Body of pancreas (tissue), 4 donors: ENCODE results near the gene CLSTN2.

Source experiments
- POLR2A ChIP-seq, 3 donors: fragments of 450-650 bp; IDR thresholded peaks; one replicate each; pipeline ENCODE4 v1.6.1; 2016; ENCODE audit warnings: antibody characterized with exemption in 3 of 3, mild to moderate bottlenecking in 2 of 3
- TF ChIP-seq, protein P1 (sequence below), 7 experiments: fragments of 450-650 bp in 4 of 7; fragments of 200-600 bp in 3 of 7; sonication (generic) in 3 of 7; IDR thresholded peaks; one replicate each; pipeline ENCODE4 v1.5.1; 2016 to 2019; ENCODE audit warnings: antibody characterized with exemption in 7 of 7

DNA sequence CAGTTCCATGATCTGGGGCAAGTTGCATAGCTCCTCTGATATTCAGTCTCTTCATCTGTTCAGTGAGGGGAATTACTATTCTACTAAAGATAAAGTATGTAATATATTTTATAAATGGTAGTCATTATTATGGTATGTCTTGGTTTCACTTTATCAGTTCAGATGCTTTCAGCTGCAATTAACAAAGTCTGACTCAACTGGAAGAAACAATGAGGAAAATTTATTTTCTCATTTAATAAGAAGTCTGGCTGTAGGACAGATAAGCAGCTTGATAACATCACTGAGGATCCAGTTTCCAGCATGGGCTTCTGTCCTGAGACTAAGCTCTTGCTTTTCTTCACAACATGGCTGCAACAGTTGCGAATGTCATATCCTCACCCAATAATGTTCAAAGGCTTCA lies 388.6 kb downstream of the CLSTN2 start:
- no peak for TF ChIP-seq POLR2A (IDR thresholded peaks at IDR 0.05)
- TF ChIP-seq, protein P1, sequence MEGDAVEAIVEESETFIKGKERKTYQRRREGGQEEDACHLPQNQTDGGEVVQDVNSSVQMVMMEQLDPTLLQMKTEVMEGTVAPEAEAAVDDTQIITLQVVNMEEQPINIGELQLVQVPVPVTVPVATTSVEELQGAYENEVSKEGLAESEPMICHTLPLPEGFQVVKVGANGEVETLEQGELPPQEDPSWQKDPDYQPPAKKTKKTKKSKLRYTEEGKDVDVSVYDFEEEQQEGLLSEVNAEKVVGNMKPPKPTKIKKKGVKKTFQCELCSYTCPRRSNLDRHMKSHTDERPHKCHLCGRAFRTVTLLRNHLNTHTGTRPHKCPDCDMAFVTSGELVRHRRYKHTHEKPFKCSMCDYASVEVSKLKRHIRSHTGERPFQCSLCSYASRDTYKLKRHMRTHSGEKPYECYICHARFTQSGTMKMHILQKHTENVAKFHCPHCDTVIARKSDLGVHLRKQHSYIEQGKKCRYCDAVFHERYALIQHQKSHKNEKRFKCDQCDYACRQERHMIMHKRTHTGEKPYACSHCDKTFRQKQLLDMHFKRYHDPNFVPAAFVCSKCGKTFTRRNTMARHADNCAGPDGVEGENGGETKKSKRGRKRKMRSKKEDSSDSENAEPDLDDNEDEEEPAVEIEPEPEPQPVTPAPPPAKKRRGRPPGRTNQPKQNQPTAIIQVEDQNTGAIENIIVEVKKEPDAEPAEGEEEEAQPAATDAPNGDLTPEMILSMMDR (IDR thresholded peaks at IDR 0.05): no peak
